Amygdala (tissue), 56 donors: ENCODE data around the gene PACC1.

Source experiments
- DNase-seq, 56 donors: peaks; one replicate each; lab custom pipeline; 2025; lab: John Stamatoyannopoulos, UW

PACC1 gene

GRCh38 chr1:212414328-212415106 lies at the start of gene PACC1:
PACC1 (minus strand) TSS chr1:212414886; CDS start chr1:212414757, 129 bp downstream.
- DNase-seq: peak; percentile 37 to 92 (median 80)

- no peak for DNase-seq
These were observed 49.0 kb upstream of the PACC1 start for GRCh38 chr1:212463565-212464285.

GRCh38 chr1:212461916-212462660 lies 47.4 kb upstream of the PACC1 start:
- DNase-seq: peak in 21 of 56 donors; percentile 8 to 61 (median 24)

- DNase-seq: no peak
These were observed 45.7 kb upstream of the PACC1 start for GRCh38 chr1:212460376-212460775.

- peak in 43 of 56 donors; percentile 11 to 81 (median 51) for DNase-seq
These were observed 45.0 kb upstream of the PACC1 start for GRCh38 chr1:212459656-212460055.

- DNase-seq: no peak
These were observed 44.1 kb upstream of the PACC1 start for GRCh38 chr1:212458817-212459216.

GRCh38 chr1:212457740-212458338 lies 43.2 kb upstream of the PACC1 start:
- peak in 19 of 56 donors; percentile 5 to 62 (median 25) for DNase-seq

GRCh38 chr1:212455803-212456528 lies 41.3 kb upstream of the PACC1 start:
- DNase-seq: peak; percentile 36 to 97 (median 84)

GRCh38 chr1:212455401-212455800 lies 40.7 kb upstream of the PACC1 start:
- no peak for DNase-seq

GRCh38 chr1:212454741-212455140 lies 40.1 kb upstream of the PACC1 start:
- DNase-seq: no peak

- no peak for DNase-seq
These were observed 38.6 kb upstream of the PACC1 start for GRCh38 chr1:212453156-212453857.

GRCh38 chr1:212452323-212453155 lies 37.9 kb upstream of the PACC1 start:
- peak in 29 of 56 donors; percentile 25 to 70 (median 42) for DNase-seq

GRCh38 chr1:212451416-212452322 lies 37.0 kb upstream of the PACC1 start:
- no peak for DNase-seq

GRCh38 chr1:212450331-212450881 lies 35.7 kb upstream of the PACC1 start:
- DNase-seq: peak in 8 of 56 donors; percentile 17 to 38 (median 29)

- no peak for DNase-seq
These were observed 32.8 kb upstream of the PACC1 start for GRCh38 chr1:212447478-212447877.

- no peak for DNase-seq
These were observed 31.6 kb upstream of the PACC1 start for GRCh38 chr1:212446333-212446732.

- DNase-seq: no peak
These were observed 27.7 kb upstream of the PACC1 start for GRCh38 chr1:212442408-212442807.
